Renal cortex interstitium (tissue), 11 donors: ENCODE results near the gene CCDC106. TPM values are rescaled to one million over a fixed set of nuclear protein-coding genes. Genes with fewer than 3 reads are reported as not detected.

ENCODE experiments used
- DNase-seq, 11 donors: peaks; one replicate each; pipeline ENCODE4 v3.0.0-alpha.2; 2013; ENCODE audit warnings: low read depth in 9 of 11, low spot score in 4 of 11; ENCODE audit errors: extremely low read depth in 1 of 11
- polyA plus RNA-seq, 3 donors: library from polyadenylated mRNA; unstranded; fragments of 120-200 nt; gene quantifications; one replicate each; pipeline ENCODE4 v1.2.1, GENCODE V29; 2013; ENCODE audit not compliant: insufficient read length in 3 of 3

Gene CCDC106
- polyA plus RNA-seq, 3 donors = 17.5 to 27.4 (median 25.3) TPM

DNA sequence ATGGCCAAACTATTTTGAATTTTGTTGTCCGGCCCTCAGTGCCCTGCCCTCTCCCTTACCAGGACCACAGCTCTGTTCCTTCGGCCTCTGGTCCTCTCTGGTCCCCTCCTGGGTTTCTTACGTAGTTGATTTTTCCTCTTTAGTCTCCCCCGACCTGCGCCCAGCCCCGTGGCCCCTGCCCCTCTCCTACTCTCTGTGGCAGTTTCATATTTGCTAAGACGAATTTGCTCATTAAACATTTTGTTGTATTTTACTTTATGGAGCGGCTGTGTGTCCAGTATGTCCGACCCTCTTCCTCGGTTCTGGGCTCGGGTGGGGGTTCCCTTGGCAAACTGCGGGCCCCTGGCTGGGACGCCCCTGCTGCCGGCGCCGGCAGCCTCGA, 26.4 kb downstream of the CCDC106 start:
- no peak for DNase-seq

DNA sequence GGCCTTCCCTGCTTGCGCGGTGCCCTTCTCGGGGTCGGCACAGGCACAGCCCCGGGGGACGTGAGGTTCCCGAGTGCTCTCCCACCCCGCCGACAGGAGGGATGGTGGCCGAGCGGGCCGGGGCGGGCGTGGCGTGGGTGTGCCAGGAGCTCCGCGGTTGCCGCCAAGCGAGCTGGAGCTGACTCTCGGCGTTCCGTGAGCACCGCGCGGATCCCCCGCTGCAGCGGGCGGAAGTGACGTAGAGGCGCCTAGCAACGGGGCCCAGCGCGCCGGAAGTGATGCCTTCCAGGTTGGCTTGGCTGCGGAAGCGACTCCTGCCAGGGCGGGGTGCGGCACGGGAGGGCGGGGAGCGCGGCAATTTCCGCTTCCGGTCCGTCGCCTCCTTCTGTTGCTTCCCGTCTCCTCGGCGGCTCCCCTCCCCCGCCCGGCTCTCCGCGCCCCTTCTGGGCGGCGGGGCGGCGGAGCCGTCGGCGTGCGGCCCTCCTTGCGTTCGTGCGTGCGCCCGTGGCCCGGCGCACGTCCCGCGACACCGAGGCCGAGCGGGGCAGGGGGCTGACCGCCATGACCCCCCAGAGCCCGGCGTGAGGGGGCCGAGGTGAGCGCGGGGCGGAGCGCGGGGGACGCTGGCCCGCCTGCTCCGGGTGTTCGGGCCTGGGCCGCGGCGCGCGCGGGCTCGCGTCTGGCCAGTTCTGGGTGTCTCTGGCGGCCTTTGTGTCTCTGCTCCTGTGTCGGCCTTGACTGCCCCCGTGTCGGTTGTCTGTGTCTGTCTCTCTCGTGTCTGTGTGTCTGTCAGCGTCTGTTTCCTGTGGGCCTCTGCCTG, 27.0 kb downstream of the CCDC106 start, which contains the start of gene EPN1:
Gene EPN1 (plus strand): TSS at position 386 of the 820 bp plus-strand sequence. CDS start 3,402 bp downstream, outside the sequence.
- DNase-seq = peak; percentile 82 to 95 (median 92)

DNA sequence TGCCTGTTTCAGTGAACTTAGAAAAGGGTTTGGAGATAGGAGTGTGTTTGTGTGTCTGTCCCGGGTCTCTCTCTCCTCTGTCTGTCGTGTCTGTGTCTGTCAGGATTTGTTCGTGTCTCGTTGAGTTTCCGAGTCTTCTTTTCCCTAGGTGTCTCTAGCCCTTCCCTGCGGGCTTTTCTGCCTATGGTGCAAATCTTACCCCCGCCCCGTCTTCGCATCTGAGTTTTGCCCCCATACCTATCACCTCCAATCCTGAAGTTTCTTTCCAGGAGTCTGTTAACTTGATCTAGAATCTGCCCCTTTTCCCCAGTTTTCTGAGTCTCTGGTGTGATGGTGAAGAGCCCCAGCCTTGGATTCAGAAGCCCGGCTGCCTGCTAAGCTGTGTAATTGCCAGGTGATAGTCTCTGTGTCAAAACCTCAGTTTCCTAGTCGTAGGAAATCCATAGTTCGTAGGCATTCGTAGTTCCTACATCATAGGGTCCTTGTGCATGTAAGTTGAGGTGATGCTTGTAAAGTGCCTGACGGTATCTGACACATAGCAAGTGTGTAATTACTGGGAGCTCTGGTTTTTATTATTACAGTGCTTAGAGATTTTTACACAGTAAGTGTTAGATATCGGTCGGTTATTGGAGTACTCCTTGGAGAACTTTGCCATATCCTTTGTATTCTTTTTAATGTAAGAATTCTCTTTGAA, 27.8 kb downstream of the CCDC106 start:
- DNase-seq = no peak

DNA sequence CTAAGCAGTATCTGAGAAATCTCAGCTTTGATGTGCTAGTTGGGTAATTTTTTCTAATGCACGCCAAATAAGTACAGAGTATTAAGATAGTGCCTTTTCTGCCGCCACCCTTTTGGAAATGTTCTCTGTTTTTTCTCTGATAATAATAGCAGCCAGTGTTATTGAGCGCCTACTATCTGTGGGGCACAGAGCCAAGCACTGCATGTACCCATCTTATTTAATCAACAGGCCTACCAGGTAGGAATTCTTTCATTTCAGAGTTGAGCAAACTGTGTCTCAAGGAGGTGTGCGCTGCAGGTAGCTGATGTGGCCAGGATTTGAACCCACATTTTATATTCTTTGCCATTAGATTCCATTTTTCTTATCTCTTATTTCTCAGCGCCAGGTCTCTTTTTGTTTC, 28.4 kb downstream of the CCDC106 start:
- DNase-seq = no peak

DNA sequence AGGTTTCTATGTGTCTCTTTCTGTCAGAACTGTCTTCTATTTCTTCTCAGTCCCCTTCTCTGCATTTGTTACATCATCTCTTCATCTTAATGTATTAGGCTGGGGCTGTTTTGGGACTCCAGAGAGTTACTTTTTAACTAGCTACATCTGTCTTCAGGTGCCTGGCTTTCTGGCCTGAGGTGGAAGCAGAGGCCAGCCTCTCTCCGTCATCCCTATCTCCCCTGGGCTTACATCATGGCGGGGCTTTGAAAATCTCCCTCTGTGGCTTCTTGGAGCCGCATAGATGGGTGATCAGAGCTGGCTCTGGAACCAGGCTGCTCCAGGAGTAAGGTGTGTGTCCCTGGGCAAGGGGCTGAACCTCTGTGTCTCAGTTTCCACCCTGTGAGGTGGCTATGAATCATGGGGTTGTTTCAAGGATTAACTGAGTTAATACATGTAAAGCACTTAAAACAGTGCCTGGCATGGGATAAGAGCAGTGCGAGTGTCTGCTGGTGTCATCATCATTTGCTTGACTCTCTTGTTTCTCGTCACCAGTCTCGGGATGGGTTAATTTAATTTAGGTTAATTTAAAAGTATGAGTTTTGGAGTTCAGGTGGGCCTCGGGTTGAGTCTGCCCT, 29.0 kb downstream of the CCDC106 start:
- no peak for DNase-seq

DNA sequence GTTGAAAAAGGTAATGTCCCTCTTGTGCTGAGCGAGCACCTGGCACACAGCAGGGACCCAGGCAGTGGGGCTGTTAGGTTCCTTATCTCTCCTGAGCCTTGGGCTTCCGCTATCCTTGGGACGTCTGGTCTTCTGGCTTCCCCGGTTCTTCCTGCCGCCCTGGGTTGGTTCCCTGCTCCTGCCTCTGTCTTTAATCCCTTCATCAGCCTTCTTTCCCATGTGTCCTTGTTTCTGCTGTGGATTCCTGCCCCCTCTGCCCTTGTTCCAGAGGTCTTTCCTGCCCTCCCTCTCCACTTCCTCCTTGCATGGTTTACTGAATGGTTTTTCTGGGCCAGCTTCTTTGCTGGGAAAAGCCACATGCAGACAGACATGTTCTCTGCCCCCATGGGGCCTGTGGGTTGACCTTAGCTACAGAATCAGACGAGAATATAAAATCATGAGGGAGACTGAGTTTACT, 29.6 kb downstream of the CCDC106 start:
- no peak for DNase-seq

DNA sequence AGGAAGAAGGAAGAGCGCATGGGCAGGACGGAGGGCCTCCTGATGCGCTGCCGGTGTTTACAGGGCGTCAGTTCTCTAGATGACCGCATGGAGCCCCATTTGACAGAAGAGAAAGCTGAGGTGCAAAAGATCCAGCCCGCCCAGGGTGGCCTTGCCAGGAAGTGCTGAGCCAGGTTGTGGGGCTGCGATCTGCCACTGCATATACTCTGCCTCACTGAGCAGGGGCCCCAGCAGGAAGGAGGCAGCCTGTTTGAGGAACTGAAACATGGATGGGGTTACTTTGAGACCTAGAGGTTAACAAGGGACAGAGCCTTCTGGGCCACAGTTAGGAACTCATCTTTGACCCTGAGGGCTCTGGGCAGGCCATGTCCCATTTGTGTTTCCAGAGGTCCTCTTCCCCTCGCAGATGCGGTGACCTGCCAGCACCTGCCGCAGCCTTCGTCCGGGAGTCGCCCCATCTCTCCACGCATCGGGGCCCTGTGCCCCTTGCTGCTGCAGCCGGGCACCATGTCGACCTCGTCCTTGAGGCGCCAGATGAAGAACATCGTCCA, 30.2 kb downstream of the CCDC106 start:
- DNase-seq = no peak

DNA sequence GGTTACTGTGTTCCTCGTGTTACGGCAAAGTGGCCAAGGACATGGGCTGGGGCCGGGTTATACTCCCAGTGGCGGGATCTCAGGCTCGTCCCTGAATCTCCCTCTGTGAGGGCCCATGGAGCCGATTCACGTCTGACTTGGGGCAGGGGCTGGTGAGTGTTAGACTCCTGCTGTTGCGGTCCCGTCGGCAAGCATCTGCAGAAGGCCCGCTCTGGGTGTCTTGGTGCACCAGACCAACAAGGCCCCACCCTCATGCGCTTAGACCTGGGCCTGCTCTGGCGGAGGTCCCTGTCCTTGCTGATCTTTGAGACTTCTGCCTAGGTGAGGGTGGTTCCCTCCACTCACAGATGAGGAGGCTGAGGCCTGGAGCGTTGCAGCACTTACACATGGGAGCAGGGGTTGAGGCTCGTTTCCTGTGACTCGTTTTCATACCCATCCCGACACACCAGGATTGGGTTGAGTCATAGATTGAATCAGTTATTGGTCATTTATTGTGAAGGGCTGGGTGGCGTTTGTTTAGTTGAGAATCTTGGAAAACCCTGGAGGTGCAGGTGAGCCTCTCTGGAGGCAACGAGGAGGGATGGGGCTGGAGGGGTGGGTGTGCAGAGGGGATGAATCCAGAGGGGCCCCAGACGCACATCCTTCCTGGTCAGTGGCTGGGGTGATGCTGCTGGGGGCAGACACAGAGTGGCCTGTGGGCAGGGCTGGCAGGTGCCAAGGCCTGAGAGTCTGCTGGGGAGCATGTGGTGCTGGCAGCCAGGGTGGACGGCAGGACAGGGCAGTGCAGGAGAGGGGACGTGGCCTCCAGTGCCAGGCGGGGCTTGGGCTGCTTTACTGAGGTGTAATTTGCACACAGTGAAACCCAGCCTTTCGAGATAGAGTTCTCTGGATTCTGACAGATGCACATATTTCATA, 31.6 kb downstream of the CCDC106 start:
- DNase-seq = no peak

DNA sequence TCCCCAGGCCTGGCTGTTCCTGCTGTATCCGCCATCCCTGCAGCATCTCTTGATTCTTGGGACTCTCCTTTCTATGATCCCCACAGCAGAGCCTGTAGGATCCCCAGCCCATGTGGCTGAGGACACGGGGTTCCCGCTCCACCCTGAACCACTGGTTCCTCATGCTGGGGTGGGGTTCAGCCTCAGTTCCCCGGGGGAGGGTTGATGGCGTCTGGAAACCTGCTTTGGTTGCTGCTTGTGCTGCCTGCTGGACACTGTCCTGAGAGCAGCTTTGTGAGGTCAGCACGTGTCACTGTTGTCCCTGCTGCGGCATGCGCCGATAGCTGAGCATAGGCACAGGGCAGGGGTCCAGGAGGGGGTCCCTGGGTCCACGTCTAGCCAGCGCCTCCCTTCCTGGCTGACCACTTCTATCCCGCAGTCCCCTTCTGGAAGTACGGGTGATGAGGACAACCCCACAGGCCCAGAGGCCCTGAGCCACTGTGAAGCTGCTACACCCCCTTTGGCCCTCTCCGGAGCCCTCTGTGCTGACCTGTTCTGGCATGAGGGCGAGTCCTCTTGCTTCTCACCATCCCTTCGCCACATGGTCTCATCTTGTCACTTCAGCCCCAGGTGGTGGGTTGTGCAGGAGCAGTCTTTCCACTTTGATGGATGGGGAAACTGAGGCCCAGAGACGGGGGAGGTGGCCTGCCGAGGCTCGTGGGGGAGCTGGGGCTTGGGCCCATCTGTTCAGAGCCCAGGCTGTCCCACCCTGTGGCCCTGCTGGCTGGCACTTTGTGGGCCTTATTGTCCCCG, 32.5 kb downstream of the CCDC106 start:
- no peak for DNase-seq

DNA sequence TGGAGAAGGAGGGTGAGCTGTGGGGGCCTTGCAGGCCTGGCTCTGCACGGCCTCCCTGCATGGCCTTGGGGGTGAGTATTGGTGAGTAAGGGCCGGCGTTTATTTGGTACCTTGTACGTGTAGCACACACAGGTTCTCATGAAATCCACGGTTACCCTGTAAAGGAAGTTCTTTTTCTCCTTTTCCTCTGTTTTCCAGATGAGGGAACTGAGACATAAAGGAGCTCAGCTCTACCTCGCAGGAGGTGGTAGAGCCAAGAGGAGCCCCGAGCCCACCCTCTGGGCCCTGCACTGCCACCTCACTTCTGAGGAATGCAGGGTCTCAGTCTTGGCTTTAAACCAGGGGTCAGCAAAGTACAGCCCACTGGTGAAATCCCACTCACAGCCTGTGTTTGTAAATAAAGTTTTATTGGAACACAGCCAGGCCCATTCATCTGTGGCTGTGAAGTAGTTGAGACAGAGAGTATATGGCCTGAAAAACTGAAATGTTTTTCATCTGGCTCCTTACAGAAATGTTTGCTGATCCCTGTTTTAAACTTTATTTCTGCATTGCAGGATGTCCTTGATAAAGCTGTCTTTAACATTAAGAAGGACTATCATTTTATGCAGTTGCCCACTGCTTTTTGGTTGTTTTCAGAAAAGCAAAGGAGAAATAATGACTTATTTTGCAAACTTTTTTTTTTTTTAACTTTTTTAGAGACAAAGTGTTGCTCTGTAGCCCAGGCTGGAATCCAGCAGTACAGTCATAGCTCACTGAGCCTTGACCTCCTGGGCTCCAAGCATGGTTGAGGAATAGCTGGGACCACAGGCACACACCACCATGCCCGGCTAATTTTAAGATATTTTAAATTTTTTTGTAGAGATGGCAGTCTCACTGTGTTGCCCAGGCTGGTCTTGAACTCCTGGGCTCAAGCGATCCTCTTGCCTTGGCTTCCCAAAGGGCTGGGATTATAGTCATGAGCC, 33.4 kb downstream of the CCDC106 start:
- DNase-seq = no peak

DNA sequence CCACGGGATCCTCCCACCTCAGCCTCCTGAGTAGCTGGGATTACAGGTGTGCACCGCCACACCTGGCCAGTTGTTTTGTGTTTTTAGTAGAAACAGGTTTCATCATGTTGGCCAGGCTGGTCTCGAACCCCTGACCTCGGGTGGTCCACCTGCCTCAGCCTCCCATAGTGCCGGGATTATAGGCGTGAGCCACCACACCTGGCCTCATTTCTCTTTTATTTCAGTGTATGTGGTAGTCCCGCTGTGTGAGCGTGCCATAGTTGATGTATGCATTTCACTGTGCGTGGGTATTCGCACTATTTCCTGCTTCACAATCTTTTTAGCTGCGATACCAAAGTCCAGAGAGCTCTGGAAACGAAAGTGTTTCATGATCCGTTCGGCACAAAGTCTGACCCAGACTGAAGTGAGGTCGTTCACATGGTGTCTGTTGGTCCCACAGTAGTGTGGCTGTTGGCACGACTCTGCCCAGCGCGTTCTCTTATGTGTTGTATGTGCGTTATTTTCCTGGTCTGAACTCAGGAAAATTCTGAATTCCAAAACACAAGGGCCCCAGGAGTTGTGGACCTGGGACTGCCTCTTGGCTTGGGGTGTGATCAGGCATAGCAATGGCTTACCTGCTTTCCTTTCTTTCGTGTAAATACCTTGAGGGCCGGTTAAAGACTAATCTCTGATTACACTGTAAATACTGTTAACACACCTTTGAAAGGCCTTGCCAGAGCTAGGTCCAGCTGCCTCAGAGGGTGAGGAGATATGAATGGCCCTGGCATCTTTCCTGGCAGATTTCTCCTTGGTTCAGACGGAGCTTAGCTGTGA, 35.6 kb downstream of the CCDC106 start:
- DNase-seq = peak in 4 of 11 donors; percentile 16 to 73 (median 42)

DNA sequence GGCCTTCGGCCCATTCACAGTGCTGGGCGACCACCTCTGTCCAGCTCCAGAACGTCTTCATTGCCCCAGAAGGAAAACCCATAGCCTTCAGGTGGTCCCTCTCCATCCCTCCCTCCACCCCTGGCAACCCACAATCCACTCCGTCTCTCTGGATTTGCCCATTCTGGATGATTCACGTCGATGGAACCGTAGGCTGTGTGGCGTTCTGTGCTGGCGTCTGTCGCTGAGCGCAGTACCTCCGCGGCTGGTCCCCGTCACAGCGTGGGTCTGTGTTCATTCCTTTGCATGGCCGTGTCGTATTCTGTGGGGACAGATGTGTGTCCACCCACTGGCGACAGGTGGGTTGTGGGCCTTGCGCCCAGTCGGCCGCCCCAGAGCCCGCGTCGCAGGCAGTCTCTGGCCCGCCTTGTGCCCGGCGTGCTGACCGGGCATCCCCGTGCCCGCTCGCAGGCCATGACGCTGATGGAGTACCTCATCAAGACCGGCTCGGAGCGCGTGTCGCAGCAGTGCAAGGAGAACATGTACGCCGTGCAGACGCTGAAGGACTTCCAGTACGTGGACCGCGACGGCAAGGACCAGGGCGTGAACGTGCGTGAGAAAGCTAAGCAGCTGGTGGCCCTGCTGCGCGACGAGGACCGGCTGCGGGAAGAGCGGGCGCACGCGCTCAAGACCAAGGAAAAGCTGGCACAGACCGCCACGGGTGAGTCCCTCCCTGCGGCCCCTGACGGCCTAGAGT, 37.1 kb downstream of the CCDC106 start:
- DNase-seq = no peak

DNA sequence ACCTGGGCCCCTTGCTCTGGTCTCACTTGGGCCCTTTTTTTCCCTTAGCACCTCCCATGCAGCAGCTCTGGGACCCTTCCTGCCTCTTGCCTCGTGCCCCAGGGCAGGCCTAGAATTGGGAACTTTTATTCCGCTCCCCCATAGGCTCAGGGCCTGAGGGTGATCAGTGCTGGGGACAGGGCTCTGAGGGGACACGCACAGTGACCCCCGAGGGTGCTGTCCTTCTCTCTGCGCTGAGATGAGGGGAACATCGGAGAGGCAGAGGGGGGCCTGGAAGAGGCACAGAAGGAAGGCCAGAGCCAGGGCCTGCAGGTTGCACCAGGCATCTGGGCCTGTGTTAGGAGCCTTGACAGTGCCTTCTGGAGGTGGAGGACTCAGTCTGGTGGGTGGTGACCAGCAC, 37.8 kb downstream of the CCDC106 start:
- no peak for DNase-seq

DNA sequence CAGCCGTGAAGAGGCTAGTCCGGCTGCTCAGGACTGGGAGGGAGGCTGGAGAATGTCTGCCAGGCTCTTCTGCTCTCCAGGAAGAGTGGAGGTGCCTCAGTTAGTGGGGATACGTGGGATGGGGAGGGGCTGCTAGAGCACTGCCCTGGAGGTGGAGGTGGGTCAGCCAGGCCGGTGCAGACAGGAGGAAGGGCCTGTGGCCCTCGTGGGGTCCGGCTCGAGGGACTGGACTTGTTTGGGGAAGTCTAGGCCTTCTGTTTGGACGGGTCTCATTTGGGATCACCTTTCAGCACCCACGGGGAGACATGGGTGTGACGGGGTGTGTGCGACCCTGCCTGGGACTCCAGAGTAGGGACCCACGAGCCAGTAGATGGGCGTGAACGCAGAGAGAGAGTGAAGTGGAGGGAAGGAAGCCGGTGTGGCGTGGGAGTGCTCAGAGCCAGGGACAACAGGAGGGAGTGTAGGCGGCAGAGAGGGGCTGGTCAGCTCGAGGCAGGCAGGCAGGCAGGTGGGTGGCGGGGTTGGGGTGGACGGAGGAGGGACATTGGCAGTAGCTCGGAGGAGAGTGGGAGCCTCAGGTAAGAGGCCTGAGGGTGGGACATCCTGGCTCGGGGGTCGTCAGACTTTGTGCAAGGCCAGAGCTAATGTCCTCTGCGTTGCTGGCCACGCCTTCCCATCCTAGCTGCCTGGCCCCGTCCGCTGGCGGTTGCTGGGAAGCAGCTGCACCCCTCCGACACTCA, 38.5 kb downstream of the CCDC106 start:
- no peak for DNase-seq
